IMR-90 (cell line): ENCODE results near the gene LRRC8E. TPM values are rescaled to one million over a fixed set of nuclear protein-coding genes. Genes with fewer than 3 reads are reported as not detected.

Experiments used
- ATAC-seq: fragments of 200-7000 bp; cut with Tn5 transposase; 2 replicates; pipeline ENCODE4 v1.9.1; 2020; ENCODE audit warnings: low read depth, mild to moderate bottlenecking, moderate library complexity
- BruUV-seq: library from RNA; stranded (reverse); fragments of 400-500 nt; replicated peaks from 2 replicates; lab custom pipeline; 2021; lab: Mats Ljungman, UMichigan
- CTCF ChIA-PET: fragments of 300-600 bp; formaldehyde crosslinking; extraction: SDS; loops from one replicate; lab custom pipeline; 2021; ENCODE audit warnings: antibody characterized with exemption; lab: Yijun Ruan, JAX
- POLR2A ChIA-PET: fragments of 300-600 bp; sonication (Branson Sonifier 250); formaldehyde crosslinking; loops from one replicate; lab custom pipeline; 2022; ENCODE audit warnings: antibody characterized with exemption; ENCODE audit not compliant: unreplicated experiment; lab: Charles Lee
- DNase-seq: peaks from one replicate; pipeline ENCODE4 v3.0.0; 2013
- H2AFZ ChIP-seq: replicated peaks from 2 replicates; pipeline ENCODE3; 2013; ENCODE audit warnings: low read length, mild to moderate bottlenecking; ENCODE audit not compliant: poor library complexity
- H2AK5ac ChIP-seq: 2 replicates; pipeline ENCODE4 v1.6.1; 2013; ENCODE audit warnings: low read depth, low read length, inconsistent platforms
- H2AK9ac ChIP-seq: replicated peaks from 2 replicates; pipeline ENCODE3; 2013; ENCODE audit warnings: mild to moderate bottlenecking, low read depth, low read length, moderate library complexity; ENCODE audit not compliant: poor library complexity
- H2BK120ac ChIP-seq: 2 replicates; pipeline ENCODE4 v1.6.1; 2013; ENCODE audit warnings: low read depth, low read length, inconsistent platforms
- H2BK15ac ChIP-seq: 3 replicates; pipeline ENCODE4 v1.6.1; 2013; ENCODE audit warnings: low read depth, low read length, inconsistent platforms
- H2BK20ac ChIP-seq: 2 replicates; pipeline ENCODE4 v1.6.1; 2013; ENCODE audit warnings: low read depth, mild to moderate bottlenecking, inconsistent platforms, low read length, moderate library complexity
- H2BK5ac ChIP-seq: 2 replicates; pipeline ENCODE4 v1.6.1; 2013; ENCODE audit warnings: mild to moderate bottlenecking, low read depth, low read length, inconsistent platforms; ENCODE audit not compliant: poor library complexity, severe bottlenecking
- H3K14ac ChIP-seq: replicated peaks from 2 replicates; pipeline ENCODE4 v1.6.1; 2013; ENCODE audit warnings: low read depth, low read length, inconsistent platforms
- H3K18ac ChIP-seq: 2 replicates; pipeline ENCODE4 v1.6.1; 2013; ENCODE audit warnings: low read depth, low read length, control low read depth
- H3K23ac ChIP-seq: 2 replicates; pipeline ENCODE4 v1.6.1; 2013; ENCODE audit warnings: low read depth, low read length, inconsistent platforms
- H3K27ac ChIP-seq: 2 replicates; pipeline ENCODE4 v1.5.1; 2013; ENCODE audit warnings: mild to moderate bottlenecking, control low read depth, low read length; ENCODE audit not compliant: insufficient read depth
- H3K27me3 ChIP-seq: 2 replicates; pipeline ENCODE4 v1.6.1; 2013; ENCODE audit warnings: low read length; ENCODE audit not compliant: control insufficient read depth, insufficient read depth
- H3K36me3 ChIP-seq: 2 replicates; pipeline ENCODE4 v1.6.1; 2013; ENCODE audit warnings: low read length, mixed read lengths; ENCODE audit not compliant: control insufficient read depth, insufficient read depth
- H3K4ac ChIP-seq: 2 replicates; pipeline ENCODE4 v1.6.1; 2013; ENCODE audit warnings: low read depth, low read length, inconsistent platforms
- H3K4me1 ChIP-seq: 2 replicates; pipeline ENCODE4 v1.6.1; 2013; ENCODE audit warnings: low read length, mixed read lengths; ENCODE audit not compliant: control insufficient read depth, insufficient read depth
- H3K4me2 ChIP-seq: 2 replicates; pipeline ENCODE4 v1.6.1; 2013; ENCODE audit warnings: low read depth, mild to moderate bottlenecking, control low read depth, low read length, moderate library complexity
- H3K4me3 ChIP-seq: 2 replicates; pipeline ENCODE4 v1.5.1; 2013; ENCODE audit warnings: low read depth, mild to moderate bottlenecking, control low read depth, low read length, moderate library complexity; ENCODE audit not compliant: insufficient read depth
- H3K56ac ChIP-seq: 2 replicates; pipeline ENCODE4 v1.6.1; 2013; ENCODE audit warnings: low read length, inconsistent platforms; ENCODE audit not compliant: insufficient read depth; ENCODE audit errors: extremely low read depth
- H3K79me1 ChIP-seq, 2 experiments: 2 replicates each; pipeline ENCODE4 v1.6.1; 2013; ENCODE audit warnings: low read length in 2 of 2, inconsistent platforms in 1 of 2, low read depth in 1 of 2
- H3K9ac ChIP-seq: 2 replicates; pipeline ENCODE4 v1.6.1; 2013; ENCODE audit warnings: low read depth, low read length, control low read depth
- H3K9me1 ChIP-seq: 2 replicates; pipeline ENCODE4 v1.6.1; 2013; ENCODE audit warnings: low read length, inconsistent platforms; ENCODE audit not compliant: insufficient read depth
- H3K9me3 ChIP-seq: 2 replicates; pipeline ENCODE4 v1.6.1; 2013; ENCODE audit warnings: low read length; ENCODE audit not compliant: control insufficient read depth, insufficient read depth
- H4K20me1 ChIP-seq: 2 replicates; pipeline ENCODE4 v1.6.1; 2013; ENCODE audit warnings: low read length, inconsistent platforms; ENCODE audit not compliant: insufficient read depth
- H4K5ac ChIP-seq: 2 replicates; pipeline ENCODE4 v1.6.1; 2013; ENCODE audit warnings: mild to moderate bottlenecking, low read depth, low read length, control low read depth
- H4K8ac ChIP-seq, 2 experiments: 2 replicates each; pipeline ENCODE4 v1.6.1; 2013; ENCODE audit warnings: low read depth in 2 of 2, low read length in 2 of 2, control low read depth in 1 of 2, inconsistent platforms in 1 of 2
- H4K91ac ChIP-seq: 2 replicates; pipeline ENCODE4 v1.6.1; 2013; ENCODE audit warnings: low read depth, low read length, inconsistent platforms; ENCODE audit not compliant: insufficient read depth
- BHLHE40 ChIP-seq: fragments of 150-350 bp; IDR thresholded peaks from 2 replicates; pipeline ENCODE4 v1.6.1; 2016; ENCODE audit warnings: mild to moderate bottlenecking, low read depth, low read length
- CHD1 ChIP-seq: IDR thresholded peaks from 2 replicates; pipeline ENCODE4 v1.6.1; 2012; ENCODE audit warnings: low read depth, low read length, improper control_type of control experiment
- MAZ ChIP-seq: IDR thresholded peaks from 2 replicates; pipeline ENCODE4 v1.6.1; 2012; ENCODE audit warnings: low read depth, mild to moderate bottlenecking, low read length, improper control_type of control experiment, moderate library complexity, borderline replicate concordance
- MXI1 ChIP-seq: IDR thresholded peaks from 2 replicates; pipeline ENCODE4 v1.6.1; 2012; ENCODE audit warnings: low read depth, mild to moderate bottlenecking, low read length, moderate library complexity, borderline replicate concordance
- POLR2A ChIP-seq: IDR thresholded peaks from 2 replicates; pipeline ENCODE4 v1.6.1; 2012; ENCODE audit warnings: mild to moderate bottlenecking, low read depth, low read length
- RFX5 ChIP-seq: IDR thresholded peaks from 2 replicates; pipeline ENCODE4 v1.8.0; 2012; ENCODE audit warnings: low read depth, mild to moderate bottlenecking, low read length, moderate library complexity
- WGBS, 2 experiments: methylation state at CpG; one replicate each; pipeline versions ENCODE4 v1.1.5 to v1.1.7; 2013; ENCODE audit warnings: missing lambda C conversion rate in 2 of 2; ENCODE audit not compliant: insufficient read length in 1 of 2; ENCODE audit errors: extremely low coverage in 2 of 2; 5-methylcytosine and 5-hydroxymethylcytosine counted together
- dilution Hi-C: fragments of 300-500 bp; cut with HindIII; formaldehyde crosslinking; loops from one replicate; pipeline ENCODE4 v1.14.3; 2018; ENCODE audit warnings: low sequenced_read_pairs; ENCODE audit not compliant: unreplicated experiment
- in situ Hi-C: fragments of 300-500 bp; cut with MboI; formaldehyde crosslinking; loops from 3 replicates; pipeline ENCODE4 v1.14.3; 2019; ENCODE audit warnings: low sequenced_read_pairs, inconsistent platforms, mixed read lengths
- intact Hi-C: fragments of 100-400 bp; cut with micrococcal nuclease; formaldehyde crosslinking; loops from 2 replicates; pipeline ENCODE4 v1.10.0; 2022
- polyA plus RNA-seq, 3 experiments: library from polyadenylated mRNA; depleted of rRNA; stranded (reverse); fragments of >200 nt; gene quantifications; 2 replicates each; pipeline ENCODE4 v1.2.3, GENCODE V29; 2012; ENCODE audit warnings: low replicate concordance in 1 of 3
- total RNA-seq: library from RNA; depleted of rRNA; stranded (reverse); fragments of >200 nt; gene quantifications from 2 replicates; pipeline ENCODE4 v1.2.3, GENCODE V29; 2012

Gene LRRC8E
- total and polyA plus RNA-seq, 2 of the 4 experiments (the other 2 are of a cell fraction) = 6.4 to 7.2 TPM

DNA sequence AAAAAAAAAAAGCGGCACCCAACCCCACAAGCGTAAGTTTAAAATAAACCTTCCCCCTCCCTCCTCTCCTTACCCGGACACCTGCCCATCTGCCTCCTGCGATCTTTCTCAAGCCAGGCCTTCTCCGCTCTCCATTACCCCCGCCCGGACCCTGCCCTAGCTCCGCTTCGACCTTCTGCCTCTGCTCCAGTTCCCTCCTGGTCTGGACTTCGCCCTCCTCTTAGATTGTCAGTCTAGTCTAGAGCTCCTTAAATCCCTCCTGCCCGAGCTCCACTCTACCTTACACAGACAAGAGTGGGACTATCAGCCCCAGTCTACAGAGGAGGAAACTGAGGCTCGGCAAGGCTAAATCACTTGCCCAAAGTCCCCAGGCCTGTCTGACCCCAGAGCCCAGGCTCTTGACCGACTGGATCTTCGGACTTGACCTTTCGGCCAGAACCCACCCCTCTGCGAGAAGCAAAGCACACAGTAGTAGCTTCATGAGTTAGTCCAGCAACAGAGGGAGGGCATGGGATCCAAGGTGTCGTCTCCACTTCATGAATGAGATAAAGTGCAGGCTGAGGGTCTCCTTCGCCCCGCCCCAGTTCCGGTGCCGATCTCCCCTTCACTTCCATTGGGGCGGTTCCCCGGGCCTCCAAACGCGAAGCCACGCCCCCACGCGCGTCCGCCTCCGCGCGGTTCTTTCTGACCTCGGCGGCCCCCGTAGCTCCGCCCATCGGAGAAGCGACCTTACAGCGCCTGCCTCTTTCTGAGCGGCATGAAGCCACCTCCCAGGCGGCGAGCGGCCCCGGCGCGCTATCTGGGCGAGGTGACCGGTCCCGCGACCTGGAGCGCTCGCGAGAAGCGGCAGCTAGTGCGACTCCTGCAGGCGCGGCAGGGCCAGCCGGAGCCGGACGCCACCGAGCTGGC is 31.6 kb downstream of the LRRC8E start, which contains the start of gene SNAPC2:
Gene SNAPC2 (plus strand): TSS at position 729 of the 909 bp plus-strand sequence. CDS start 29 bp downstream, at position 758.
- CTCF ChIA-PET = interaction anchor here (1.0 to 1.7 kb wide), 4 partner anchors 10 to 26 kb away, joined by 3 to 6 read pairs (median 5); partner anchors contain the start of gene MAP2K7
- peaks cover 21% of the 10 kb centered on the region for H3K4me1 ChIP-seq
- peak within 1 kb of the TSS; percentile 99 for H2AK9ac ChIP-seq
- ATAC-seq (peak; percentile 71), DNase-seq (peak; percentile 91)
- peak within 1 kb of the TSS; percentile 72 for H2BK120ac ChIP-seq
- H3K56ac ChIP-seq = peak within 1 kb of the TSS; percentile 79
- H4K91ac ChIP-seq = peak within 1 kb of the TSS; percentile 95
- peaks cover 7% of the 10 kb centered on the region; the same call in 1 of the 2 replicates for H3K36me3 ChIP-seq
- peak within 1 kb of the TSS; percentile 99 for H3K4ac ChIP-seq
- in situ Hi-C loops (no loop called here), intact Hi-C loops (no loop called here), dilution Hi-C loops (no loop called here)
- H2AFZ ChIP-seq = peak within 1 kb of the TSS; percentile 100
- peak within 1 kb of the TSS; percentile 90 for H4K5ac ChIP-seq
- POLR2A ChIA-PET = interaction anchor here (1.7 kb wide), 2 partner anchors 11 to 16 kb away, joined by 4 to 5 read pairs; partner anchors contain the start of gene MAP2K7
- peaks cover 11% of the 10 kb centered on the region for H3K27me3 ChIP-seq
- peaks cover 9% of the 10 kb centered on the region for H3K9me1 ChIP-seq
- H2BK5ac ChIP-seq = peak within 1 kb of the TSS; percentile 91
- WGBS, 2 experiments = 10% methylated on average over 42 of the region's 62 CpGs; no CpG with 5 or more reads in 1 of the 2 experiments
- H3K79me1 ChIP-seq = peaks cover 0 to 19% of the 10 kb centered on the region in 2 experiments; a peak in 2 of 4 replicates
- H2BK15ac ChIP-seq = peak within 1 kb of the TSS; percentile 90
- peak within 1 kb of the TSS; percentile 84 for H3K27ac ChIP-seq
- peak within 1 kb of the TSS; percentile 80 for H3K9ac ChIP-seq
- peak within 1 kb of the TSS; percentile 93 for H3K4me2 ChIP-seq
- TF ChIP-seq MXI1 = peak; percentile 52; the same call in 1 of the 2 replicates
- no peak for TF ChIP-seq POLR2A
- TF ChIP-seq CHD1 = no peak
- TF ChIP-seq MAZ = peak; percentile 68
- peak; percentile 35 for TF ChIP-seq BHLHE40
- no peak for TF ChIP-seq RFX5
- peak within 1 kb of the TSS; percentile 95 for H2AK5ac ChIP-seq
- no peaks in the 10 kb centered on the region for H3K9me3 ChIP-seq
- H3K14ac ChIP-seq = peak within 1 kb of the TSS; percentile 99
- peak within 1 kb of the TSS; percentile 92 for H3K4me3 ChIP-seq
- H3K23ac ChIP-seq = peak within 1 kb of the TSS; percentile 98
- H4K20me1 ChIP-seq = peaks cover 11% of the 10 kb centered on the region
- no TSS peak for BruUV-seq
- H3K18ac ChIP-seq = peak within 1 kb of the TSS; percentile 54
- peak within 1 kb of the TSS; percentile 84 for H2BK20ac ChIP-seq
- H4K8ac ChIP-seq = peak within 1 kb of the TSS; percentile 99 to 100
